Measurements from ENCODE around the gene HYAL2.

Gene HYAL2

DNA sequence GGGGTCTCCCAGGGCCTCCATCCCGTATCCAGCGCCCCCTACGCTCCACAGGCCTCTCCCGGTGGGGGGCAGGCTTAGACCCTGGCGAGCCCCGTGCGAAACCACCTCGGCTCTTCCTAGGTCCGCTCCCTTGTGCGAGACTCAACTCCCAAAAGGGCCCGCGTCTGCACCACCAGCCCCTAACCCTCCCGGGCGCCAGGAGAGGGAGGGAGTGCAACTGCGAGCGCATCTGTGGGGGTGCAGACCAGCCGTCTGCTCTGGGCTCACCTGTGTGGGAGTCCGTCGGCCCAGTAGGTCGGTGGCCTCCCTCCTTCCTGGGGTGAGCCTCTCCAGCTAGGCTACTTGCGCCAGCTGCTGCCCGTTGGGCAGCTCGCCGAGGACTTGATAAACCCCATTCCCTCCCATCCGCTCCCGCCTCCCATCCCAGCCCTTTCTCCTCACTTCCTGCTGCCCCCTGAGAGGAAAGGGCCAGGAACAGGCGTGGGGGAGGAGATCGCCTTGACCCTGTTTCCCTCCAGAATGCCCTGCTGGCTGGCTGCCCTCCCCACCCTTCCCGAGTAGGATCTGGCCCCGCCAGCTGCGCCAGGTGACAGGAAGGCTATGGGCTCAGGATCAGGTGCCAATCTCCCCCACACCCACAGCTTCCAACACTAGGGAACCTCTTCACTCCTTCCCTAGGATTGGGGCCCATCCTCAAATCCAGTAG, at the start of gene HYAL2:
HYAL2 (minus strand) TSS at position 360 of the 706 bp plus-strand sequence. CDS start 2,256 bp downstream, outside the sequence.
- DNase-seq: no peak

DNA sequence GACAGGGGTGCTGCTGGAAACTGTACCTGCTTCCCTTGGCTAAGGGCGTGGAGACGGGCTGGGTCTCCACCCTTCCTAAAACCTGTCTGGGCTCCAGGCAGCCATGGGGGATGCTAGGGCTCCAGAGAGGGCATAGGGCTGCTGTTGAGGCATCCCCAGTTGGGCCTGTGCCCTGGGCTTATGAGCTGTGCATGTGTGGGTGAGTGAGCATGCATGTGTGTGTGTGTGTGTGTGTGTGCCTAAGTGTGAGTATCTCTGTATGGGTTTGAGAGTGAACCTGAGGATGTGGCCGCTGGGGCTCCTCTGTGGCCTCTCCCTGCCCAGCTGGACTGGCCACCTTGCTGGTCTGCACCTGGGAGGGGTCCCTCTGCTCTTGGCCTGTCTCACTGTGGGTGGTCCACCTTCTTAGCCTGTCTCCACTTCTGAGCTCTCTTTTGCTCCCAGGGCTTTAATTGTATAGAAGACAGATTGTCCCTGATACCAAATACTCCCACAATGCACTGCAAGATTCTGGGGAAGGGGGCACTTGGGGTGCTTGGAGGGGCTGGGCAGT, 48.7 kb upstream of the HYAL2 start:
- no peak for DNase-seq

DNA sequence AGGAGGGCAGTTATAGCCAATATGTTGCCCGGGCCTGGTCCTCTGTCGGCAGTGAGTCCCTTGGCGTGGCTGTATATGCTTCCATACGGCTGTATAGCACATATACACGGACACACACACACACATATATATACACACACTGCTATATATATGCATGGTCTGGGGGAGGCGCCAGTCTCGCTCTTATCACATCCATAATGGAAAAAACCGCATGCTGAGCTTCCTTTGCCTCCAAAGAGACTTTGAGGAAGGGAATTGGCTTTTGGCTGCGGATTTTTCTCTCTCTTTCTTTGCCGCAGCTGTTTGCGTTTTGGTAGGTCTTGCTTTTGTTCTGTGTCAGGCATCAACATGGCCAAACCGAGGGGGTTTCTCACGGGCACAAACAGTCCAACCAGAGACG, 48.0 kb upstream of the HYAL2 start:
- no peak for DNase-seq

- no peak for DNase-seq
Measured at GRCh38 chr3:50369012-50369670, 46.6 kb upstream of the HYAL2 start.

- no peak for DNase-seq
Measured at GRCh38 chr3:50365842-50366220, 43.3 kb upstream of the HYAL2 start.

GRCh38 chr3:50365080-50365841, 42.7 kb upstream of the HYAL2 start:
- peak; percentile 87 to 95 (median 89) for DNase-seq

DNA sequence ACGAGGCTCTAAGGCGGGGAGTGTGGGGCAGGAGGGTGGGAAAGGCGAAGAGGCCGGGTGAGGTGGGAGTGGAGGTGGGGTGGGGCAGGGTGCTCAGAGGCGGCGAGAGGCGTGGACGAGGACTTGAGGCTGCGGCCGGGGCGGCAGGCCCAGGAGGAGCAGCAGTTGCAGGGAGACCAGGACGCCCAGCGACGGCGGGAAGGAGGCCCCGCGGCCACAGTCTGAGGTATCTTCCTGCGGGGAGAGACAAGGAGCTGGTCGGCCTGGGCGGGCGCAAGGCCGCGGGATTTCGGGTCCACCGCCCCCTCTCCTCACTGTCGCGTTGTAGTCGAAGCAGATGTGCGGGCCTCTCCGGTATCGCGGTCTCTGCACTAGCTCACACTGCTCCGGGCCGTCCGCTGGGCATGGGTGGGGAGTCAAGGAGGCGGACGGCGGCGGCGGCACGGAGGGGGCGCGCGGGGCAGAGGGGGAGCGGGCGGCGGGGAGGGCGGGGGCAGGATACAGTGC, 42.1 kb upstream of the HYAL2 start:
- no peak for DNase-seq

GRCh38 chr3:50359760-50360110, 37.2 kb upstream of the HYAL2 start:
- no peak for DNase-seq

- DNase-seq: peak; percentile 85 to 92 (median 88)
Measured at GRCh38 chr3:50358911-50359759, 36.6 kb upstream of the HYAL2 start, which contains the start of gene TMEM115. Gene TMEM115 (minus strand): TSS chr3:50359521. CDS start chr3:50359063, 458 bp downstream.

DNA sequence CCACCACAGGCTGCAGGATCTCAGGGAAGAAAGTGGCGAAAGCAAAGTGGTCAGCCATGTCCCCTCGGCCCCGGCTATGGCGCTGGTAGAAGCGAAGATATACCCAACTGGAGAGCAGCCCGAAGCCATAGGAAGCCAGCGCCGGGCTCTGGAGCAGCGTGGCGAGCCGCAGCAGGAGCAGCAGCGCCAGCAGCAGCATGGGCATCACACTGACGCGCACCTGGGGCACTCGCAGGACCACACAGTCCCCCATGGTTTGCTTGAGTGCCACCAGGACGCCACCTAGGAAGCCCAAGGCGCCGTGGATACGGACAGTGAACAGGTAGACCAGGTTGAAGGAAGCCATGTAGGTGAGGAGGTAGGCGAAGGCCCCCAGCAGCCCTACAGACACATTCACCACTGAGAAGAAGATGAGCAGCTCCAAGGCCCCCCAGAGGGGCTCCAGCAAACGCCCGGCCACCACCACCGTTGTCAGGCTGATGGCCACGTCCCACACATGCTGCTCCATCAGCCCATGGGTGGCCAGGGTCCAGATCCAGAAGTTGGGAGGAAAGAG, 35.9 kb upstream of the HYAL2 start:
- no peak for DNase-seq

- DNase-seq: no peak
Measured at GRCh38 chr3:50357481-50357880, 34.9 kb upstream of the HYAL2 start.

DNA sequence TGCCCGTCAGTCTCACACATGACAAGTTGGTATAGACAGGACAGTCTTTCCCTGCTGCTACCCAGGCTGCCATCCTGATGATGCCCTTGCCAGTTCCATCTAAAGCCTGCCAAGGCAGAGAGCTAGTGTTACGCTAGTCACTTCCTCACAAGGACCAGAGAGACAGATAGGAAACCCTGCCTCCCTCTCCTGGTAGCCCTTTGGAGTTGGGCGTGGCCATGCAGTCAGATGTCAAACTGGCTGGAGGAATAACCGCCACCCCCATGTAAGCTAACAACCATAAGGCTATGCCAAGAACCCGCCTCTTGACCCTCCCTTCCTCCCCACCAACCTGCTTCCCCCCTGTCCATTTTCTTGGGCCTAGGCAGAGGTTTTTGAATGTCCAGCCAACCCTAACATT, 34.0 kb upstream of the HYAL2 start:
- DNase-seq: no peak

DNA sequence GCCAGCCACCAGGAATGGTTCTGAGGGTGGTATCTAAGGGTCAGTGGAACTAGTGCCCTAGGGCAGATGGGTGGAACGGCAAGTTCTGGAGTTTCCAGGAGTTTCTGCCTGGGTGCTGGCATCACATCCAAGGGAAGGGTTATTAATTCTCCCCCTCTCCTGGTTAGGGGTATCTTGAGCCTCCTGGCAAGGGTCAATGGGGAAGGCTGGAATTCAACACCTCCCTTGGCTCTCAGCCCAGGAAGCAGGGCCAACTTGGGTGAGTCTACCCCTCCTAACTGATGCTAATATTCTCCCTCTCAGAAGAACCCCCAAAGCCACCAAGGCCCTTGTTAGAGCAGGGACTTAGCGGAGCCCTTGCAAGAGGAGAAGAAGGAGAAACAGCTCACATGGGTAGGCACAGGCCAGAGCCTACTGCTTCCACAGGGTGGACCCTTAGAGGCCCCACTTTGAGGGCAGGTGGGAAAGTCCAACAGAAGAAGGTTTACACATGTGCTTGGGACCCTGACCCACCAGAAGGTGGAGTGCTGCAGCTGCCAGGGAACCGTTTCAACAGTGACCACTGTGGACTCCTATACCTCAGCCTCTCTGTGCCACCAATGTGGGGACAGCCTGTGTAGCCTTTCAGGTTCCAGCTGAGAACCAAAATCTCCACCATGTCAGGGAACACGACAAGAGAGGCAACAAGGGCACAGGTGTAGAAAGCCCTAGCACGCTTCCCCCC, 33.4 kb upstream of the HYAL2 start:
- no peak for DNase-seq

DNA sequence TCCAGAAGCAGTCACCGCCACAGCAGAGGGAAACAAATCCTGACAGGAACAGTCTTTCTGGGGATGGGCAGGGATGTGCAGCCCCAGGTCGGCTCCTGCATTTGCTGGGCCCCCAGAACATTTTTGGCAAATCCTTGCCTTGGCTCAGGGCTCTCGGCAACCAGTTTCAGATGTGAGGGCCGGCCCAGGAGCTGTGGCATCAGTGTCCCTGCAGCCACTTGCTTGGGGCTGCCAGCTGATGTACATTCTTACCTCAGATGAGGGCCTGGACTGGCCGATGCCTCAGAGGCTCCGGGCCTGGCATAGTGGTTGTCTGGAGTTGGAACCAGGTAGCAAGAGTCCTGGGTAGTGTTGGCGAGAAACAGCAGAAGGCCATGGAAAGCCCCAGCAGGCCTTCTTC, 32.3 kb upstream of the HYAL2 start:
- no peak for DNase-seq

DNA sequence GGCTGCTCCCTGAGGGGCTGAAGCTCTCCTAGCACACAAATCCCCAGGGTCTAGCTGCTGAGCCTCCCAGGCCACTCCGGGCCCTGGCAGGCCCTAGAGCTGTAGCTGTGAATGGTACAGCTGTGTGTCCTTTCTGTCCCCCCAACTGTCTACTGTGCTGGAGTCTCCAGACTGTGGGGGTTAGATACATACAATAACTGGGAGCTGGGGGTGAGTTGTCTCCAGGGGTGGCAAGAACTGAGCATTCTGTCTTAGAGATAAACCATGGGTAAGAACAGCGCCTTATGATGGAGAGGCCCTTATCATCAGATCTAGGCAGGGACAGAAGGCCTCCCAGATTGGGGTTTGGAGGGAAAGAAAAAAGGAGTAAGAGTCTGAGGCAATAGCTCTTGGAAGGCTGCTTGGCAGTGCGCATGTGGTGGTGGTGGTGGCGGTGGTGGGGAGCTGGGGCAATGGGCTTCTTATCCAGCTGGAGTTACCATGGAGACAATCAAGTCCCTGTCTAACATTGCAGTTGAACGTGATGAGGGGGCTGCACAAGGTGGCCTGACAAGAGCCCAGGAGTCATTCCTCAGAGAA, 31.7 kb upstream of the HYAL2 start:
- no peak for DNase-seq

DNA sequence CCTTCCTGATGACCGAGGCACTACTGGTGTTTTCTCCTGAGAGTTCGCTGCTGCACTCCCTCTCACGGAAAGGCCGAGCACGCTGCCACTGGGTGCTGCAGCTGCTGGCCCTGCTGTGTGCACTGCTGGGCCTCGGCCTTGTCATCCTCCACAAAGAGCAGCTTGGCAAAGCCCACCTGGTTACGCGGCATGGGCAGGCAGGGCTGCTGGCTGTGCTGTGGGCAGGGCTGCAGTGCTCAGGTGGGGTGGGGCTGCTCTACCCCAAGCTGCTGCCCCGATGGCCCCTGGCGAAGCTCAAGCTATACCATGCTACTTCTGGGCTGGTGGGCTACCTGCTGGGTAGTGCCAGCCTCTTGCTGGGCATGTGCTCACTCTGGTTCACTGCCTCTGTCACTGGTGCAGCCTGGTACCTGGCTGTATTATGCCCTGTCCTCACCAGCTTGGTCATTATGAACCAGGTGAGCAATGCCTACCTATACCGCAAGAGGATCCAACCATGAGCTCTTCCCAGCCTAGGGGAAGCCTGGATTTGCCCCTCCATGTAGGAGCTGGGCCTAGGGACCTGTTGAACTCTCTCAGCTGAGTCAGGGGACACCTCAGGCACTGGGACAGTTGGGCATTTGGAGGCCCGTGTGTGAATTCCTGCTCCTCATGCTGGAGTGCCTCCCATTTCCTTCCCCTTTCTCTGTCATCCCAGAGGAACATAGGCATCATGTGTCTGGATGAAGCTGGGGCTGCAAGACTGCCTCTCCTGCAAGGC, 30.9 kb upstream of the HYAL2 start:
- DNase-seq: no peak

- no peak for DNase-seq
Measured at GRCh38 chr3:50352781-50353180, 30.2 kb upstream of the HYAL2 start.

- no peak for DNase-seq
Measured at GRCh38 chr3:50351323-50351697, 28.8 kb upstream of the HYAL2 start.

- DNase-seq: peak; percentile 94 to 98 (median 98)
Measured at GRCh38 chr3:50350527-50351322, 28.2 kb upstream of the HYAL2 start, which contains the start of the genes CYB561D2 and NPRL2. Gene CYB561D2 (plus strand): TSS chr3:50350862. CDS start chr3:50351434, 572 bp downstream. Gene NPRL2 (minus strand): TSS chr3:50350775. CDS start chr3:50350652, 123 bp downstream.
